ENCODE data around the gene AHNAK2.
A peak's percentile ranks its signal among the peaks of the same experiment; 100 is the strongest.

The AHNAK2 gene

DNA sequence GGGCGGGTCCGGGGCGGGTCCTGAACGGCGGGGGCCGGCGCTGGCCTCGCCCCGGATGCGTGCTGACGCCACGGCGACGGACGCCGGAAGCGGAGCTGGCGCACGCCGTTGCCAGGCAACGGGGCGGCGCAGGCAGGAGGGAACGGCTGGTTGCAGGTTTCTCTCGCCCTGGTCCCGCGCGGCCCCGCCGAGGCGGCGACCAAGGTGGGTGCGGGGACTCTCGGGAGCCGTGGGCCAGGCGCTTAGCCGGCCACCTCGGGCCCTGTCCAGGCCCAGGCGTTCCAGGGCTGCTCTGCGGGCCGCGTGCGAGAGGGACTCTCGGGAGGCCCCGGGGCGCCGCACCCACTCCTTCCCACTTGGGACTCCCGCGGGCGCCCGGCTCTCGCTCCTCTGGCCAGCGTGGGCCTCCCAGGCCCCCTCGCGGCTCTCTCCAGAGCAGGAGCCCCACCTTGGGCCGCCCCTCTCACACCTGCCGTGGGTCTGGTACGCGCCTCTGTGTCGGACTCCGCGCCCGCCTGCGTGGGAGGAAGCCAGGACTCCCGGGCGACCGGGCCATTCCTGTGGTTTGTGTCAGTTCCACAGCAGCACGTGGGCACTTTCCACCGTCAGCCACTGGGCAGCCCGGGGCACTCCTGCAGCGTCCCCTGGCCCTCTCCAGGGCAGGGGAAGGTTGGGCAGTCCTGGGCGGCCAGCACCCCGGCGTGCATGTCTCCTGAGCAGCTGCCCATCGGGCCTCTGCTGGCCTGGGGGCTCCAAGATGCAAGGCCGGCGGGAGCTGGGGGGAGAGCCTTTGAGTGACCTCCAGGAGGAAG is 7.7 kb upstream of the AHNAK2 start, which contains the start of gene CLBA1:
CLBA1 (plus strand) TSS at position 114 of the 812 bp plus-strand sequence; CDS start at position 758, 644 bp downstream.
- H3K4me3 ChIP-seq (ENCODE audit: low read depth, low read length): peak within 1 kb of the TSS; percentile 83
- TF ChIP-seq, protein P1, sequence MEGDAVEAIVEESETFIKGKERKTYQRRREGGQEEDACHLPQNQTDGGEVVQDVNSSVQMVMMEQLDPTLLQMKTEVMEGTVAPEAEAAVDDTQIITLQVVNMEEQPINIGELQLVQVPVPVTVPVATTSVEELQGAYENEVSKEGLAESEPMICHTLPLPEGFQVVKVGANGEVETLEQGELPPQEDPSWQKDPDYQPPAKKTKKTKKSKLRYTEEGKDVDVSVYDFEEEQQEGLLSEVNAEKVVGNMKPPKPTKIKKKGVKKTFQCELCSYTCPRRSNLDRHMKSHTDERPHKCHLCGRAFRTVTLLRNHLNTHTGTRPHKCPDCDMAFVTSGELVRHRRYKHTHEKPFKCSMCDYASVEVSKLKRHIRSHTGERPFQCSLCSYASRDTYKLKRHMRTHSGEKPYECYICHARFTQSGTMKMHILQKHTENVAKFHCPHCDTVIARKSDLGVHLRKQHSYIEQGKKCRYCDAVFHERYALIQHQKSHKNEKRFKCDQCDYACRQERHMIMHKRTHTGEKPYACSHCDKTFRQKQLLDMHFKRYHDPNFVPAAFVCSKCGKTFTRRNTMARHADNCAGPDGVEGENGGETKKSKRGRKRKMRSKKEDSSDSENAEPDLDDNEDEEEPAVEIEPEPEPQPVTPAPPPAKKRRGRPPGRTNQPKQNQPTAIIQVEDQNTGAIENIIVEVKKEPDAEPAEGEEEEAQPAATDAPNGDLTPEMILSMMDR (conservative IDR thresholded peaks at IDR 0.05; ENCODE audit: low read depth, low read length): no peak
- DNase-seq (ENCODE audit: low read depth): peak; percentile 91

DNA sequence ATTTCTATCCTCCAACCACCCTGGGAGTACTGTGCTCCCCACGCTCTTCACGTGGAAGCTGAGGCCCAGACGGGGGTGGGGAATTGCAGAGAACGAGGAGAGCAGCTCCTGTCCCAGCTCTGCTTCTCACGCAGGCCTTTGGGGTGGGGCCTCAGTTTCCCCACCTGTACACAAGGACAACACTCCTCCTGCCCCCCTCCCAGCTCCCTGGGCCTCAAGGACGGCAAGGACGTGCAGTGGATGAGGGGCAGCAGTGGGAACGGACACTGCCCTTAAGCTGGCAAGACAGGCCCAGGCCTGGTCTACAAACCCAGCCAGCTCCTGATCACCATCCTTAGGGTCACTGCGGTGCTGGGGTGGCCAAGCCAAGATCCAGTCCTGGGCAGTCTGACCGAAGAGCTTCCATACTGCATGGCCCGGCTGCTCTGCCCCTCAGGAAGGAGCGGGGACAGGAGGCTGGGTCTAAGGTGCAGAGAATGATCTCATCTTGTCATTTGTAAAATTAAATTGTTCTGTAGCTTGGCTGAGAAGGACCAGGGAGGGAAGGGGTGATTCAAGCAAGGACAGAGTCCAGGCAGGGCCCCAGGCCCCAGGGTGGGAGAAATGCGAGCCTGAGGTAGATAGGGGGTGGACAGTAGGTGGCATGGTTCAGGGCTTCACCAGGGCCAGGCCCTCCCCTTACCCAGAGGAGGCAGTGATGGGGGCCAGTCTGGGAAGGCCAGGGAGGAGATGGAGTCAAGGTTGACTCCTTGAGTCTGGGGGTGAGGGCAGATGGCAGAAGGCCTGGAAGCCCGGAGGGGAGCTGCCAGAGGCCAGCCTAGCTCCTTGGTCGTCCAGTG is 6.1 kb upstream of the AHNAK2 start:
- DNase-seq (ENCODE audit: low read depth): no peak
- TF ChIP-seq, protein P1 (conservative IDR thresholded peaks at IDR 0.05; ENCODE audit: low read depth, low read length): no peak

DNA sequence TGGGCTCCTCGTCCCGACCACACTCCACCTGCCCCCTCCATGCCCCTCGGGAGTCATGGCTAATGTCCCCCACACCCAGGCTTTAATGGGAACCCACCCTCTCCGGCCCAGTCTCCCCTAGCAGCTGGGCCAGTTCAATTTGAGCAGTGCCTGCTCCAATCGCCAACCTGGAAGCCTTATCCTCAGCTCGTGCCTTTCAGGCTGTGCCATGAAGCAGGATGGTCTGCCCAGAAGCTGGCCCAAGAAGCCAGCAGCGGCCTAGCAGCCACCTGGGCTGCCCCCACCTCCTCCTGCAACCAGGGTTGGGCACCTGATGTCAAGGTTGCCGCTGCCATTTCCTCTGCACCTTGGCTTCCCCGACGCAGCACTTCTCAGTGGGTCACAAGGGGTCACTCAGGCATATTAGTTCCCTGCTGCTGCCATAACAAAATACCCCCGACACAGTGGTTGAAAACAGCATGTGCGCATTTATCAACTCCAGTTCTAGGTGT is 5.1 kb upstream of the AHNAK2 start:
- H3K4me3 ChIP-seq (ENCODE audit: low read depth, low read length): no peak overlapping the region
- TF ChIP-seq, protein P1 (conservative IDR thresholded peaks at IDR 0.05; ENCODE audit: low read depth, low read length): no peak
- no peak for DNase-seq (ENCODE audit: low read depth)

More for the DNA sequence above, 6.1 kb upstream of the AHNAK2 start:
- no peak overlapping the region for H3K4me3 ChIP-seq (ENCODE audit: low read depth, low read length)

DNA sequence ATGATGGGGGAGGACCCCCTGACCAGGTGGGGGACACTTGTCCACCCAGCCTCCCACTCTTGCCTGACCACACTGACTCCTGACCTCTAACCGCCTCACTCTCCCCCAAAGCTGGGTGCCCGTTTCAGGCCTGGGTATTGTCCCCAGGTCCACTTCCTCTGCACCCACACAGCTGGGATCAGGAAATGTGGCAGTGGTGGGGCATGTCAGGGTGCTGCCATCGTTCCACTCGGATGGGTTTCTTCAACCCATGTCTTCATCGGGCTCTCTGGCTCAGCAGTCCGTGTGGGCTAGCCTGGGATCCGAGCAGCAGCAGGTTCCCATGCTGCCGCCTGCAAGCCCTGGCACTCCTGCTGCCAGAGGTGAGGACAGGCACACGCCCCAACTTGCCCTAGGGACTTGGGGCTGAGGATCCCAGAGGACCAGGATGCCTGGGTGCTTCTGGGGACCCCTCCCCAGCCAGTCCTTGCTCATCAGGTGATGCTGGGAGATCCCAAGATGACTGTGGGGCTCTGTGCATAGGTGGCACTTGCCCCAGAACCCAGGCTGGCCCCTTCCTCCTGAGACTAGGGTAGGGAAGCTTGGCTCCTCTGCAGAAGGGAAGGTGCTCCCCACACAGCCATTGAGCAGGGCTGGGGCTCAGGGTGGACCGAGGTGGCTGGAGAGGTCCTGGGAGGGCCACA is 4.5 kb upstream of the AHNAK2 start:
- TF ChIP-seq, protein P1 (conservative IDR thresholded peaks at IDR 0.05; ENCODE audit: low read depth, low read length): no peak
- H3K4me3 ChIP-seq (ENCODE audit: low read depth, low read length): no peak overlapping the region
- DNase-seq (ENCODE audit: low read depth): no peak

DNA sequence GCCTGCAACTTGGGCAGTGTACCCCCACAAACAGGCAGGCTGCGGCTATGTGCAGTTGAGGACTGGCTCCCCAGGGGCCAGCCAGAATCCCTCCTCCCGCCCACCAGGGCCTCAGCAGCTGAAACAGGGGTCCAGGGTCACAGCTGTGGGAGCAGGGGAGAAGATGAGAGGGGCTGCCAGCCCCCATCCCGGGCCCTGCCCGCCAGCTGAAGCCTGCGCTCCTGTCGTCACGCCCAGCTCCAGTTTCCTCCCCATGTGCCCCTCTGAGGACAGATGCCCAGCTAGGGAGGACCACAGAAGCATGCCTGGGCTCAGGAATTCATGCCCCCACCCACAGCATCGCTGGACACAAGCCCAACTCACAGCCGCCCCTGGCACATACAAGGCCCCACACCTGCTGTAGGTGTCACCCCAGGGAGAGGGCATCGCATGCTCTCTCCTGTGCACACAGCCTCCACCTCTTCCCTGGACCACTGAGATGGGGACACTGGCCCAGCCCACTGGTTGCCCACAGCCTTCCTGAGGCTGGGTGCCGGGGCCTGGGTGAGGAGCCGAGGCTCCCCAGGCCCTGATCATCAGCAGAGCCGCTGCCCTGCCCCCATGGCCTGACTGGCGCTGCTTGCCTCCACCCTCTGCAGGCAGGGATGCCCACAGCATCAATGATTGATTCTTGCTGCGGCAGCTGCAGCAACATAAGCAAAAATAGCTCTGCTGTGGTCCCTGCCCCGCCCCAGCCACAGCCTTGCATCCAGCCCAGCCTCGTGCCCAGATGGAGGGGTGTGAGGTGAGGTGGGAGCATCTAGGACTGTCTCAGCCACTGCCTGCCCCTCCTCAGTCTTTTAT is 3.7 kb upstream of the AHNAK2 start:
- TF ChIP-seq, protein P1 (conservative IDR thresholded peaks at IDR 0.05; ENCODE audit: low read depth, low read length): no peak
- no peak overlapping the region for H3K4me3 ChIP-seq (ENCODE audit: low read depth, low read length)
- no peak for DNase-seq (ENCODE audit: low read depth)
